ENCODE results near the gene POU2F1. TPM values are rescaled to one million over a fixed set of nuclear protein-coding genes. Genes with fewer than 3 reads are reported as not detected.

POU2F1 gene
- total and polyA plus RNA-seq, 2 donors (not counting 1 experiment from before 2014, with no cell fraction given): 5.2 to 48.8 TPM

DNA sequence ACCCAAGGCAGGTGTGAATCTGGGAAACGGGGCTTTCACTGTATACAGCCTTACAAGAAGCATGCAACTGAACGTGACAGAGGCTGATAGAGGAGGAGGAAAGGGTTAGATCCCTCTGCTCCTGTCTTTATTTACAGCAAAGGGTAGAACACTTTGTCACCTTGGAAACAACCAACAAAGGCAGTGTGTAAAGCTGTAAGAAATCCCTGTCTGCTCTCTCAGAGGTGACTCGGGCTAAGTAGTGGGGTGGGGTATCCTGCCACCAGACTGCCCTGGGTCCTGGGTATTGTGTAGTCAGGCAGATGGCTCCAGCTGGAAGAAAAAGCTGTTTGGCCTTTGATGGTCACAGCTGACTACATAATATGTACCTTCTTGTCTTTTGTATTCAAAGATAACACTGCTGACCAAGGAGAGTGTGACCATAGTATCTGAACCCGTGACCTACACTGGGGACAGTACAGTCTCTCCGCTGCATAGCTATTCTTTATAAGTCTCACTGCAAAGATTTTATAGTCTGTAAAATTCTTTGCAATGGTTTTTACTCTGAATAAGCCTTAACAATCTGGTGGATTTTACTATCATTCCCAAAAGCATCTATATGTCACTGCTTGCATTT, 22.1 kb upstream of the POU2F1 start:
- no peak for ATAC-seq (ENCODE audit: low read depth)
- Mint-ChIP-seq H3K27ac (no peak overlapping the region), H3K4me3 (no peak overlapping the region), H3K27me3 (no peaks in the 10 kb centered on the region), H3K9me3 (ENCODE audit: insufficient read depth) (no peaks in the 10 kb centered on the region), H3K4me1 (no peaks in the 10 kb centered on the region)
- Histone ChIP-seq H2AFZ (ENCODE audit: insufficient read depth, low read depth, low read length, poor library complexity, severe bottlenecking) (no peak overlapping the region), H3K4me2 (replicated peaks; ENCODE audit: low read depth, low read length, poor library complexity, severe bottlenecking) (no peak overlapping the region), H3K79me2 (ENCODE audit: control insufficient read depth, insufficient read depth, low read length) (no peaks in the 10 kb centered on the region), H3K9ac (ENCODE audit: low read length) (no peak overlapping the region), H4K20me1 (ENCODE audit: control insufficient read depth, insufficient read depth, low read length, poor library complexity, severe bottlenecking) (no peaks in the 10 kb centered on the region), H3K27me3 (replicated peaks in 1 of 4; ENCODE audit: control extremely low read depth in 1 of 4, control insufficient read depth in 3 of 4, insufficient read depth in 4 of 4, low read length in 3 of 4) (no peaks in the 10 kb centered on the region), H3K9me3 (ENCODE audit: control extremely low read depth in 1 of 3, control insufficient read depth in 2 of 3, insufficient read depth in 1 of 3, low read length in 2 of 3) (no peaks in the 10 kb centered on the region), H3K4me3 (ENCODE audit: control extremely low read depth in 1 of 5, extremely low read depth in 1 of 5, insufficient read depth in 1 of 5, low read depth in 2 of 5, low read length in 4 of 5) (no peak overlapping the region), H3K27ac (ENCODE audit: low read length in 2 of 2) (no peak overlapping the region), H3K4me1 (ENCODE audit: control insufficient read depth in 2 of 2, insufficient read depth in 2 of 2, low read length in 2 of 2) (no peaks in the 10 kb centered on the region), H3K36me3 (replicated peaks in 1 of 2; ENCODE audit: control extremely low read depth in 1 of 2, control insufficient read depth in 1 of 2, extremely low read depth in 1 of 2, insufficient read depth in 2 of 2, low read length in 1 of 2) (no peaks in the 10 kb centered on the region)
- CTCF ChIA-PET: interaction anchor here (0.6 kb wide), 1 partner anchor 32 kb away, joined by 5 read pairs; no protein-coding TSS in a partner anchor
- intact Hi-C loops (cut with micrococcal nuclease): no loop called here
- POLR2A ChIA-PET: no interaction called here
- TF ChIP-seq EZH2 (IDR thresholded peaks at IDR 0.05; ENCODE audit: borderline replicate concordance, insufficient read depth, low read depth, low read length, poor library complexity, severe bottlenecking): no peak
- TF ChIP-seq, protein P1, sequence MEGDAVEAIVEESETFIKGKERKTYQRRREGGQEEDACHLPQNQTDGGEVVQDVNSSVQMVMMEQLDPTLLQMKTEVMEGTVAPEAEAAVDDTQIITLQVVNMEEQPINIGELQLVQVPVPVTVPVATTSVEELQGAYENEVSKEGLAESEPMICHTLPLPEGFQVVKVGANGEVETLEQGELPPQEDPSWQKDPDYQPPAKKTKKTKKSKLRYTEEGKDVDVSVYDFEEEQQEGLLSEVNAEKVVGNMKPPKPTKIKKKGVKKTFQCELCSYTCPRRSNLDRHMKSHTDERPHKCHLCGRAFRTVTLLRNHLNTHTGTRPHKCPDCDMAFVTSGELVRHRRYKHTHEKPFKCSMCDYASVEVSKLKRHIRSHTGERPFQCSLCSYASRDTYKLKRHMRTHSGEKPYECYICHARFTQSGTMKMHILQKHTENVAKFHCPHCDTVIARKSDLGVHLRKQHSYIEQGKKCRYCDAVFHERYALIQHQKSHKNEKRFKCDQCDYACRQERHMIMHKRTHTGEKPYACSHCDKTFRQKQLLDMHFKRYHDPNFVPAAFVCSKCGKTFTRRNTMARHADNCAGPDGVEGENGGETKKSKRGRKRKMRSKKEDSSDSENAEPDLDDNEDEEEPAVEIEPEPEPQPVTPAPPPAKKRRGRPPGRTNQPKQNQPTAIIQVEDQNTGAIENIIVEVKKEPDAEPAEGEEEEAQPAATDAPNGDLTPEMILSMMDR (IDR thresholded peaks at IDR 0.05): no peak
- DNase-seq: no peak
- WGBS (ENCODE audit: insufficient coverage): 100% methylated on average over 2 of the region's 5 CpGs

DNA sequence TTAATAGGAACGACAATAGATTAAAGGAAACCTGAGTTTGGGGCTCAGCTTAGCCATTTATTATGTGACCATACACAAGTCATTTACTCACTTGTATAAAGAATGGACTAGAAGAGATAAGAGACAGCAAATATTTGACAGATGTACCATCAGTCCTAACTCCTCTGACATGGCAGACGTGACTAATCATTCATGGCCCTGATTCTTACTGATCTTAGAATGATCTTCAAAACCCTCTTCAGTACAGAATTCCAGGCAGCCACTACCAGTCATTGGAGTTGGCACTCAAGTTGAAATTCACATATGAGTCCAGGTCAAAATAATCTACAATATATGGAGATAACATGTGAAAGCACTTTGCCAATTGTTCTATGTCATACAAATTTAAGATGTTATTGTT, 21.0 kb upstream of the POU2F1 start:
- Histone ChIP-seq H3K27me3 (replicated peaks in 1 of 4; ENCODE audit: control extremely low read depth in 1 of 4, control insufficient read depth in 3 of 4, insufficient read depth in 4 of 4, low read length in 3 of 4) (no peaks in the 10 kb centered on the region), H2AFZ (ENCODE audit: insufficient read depth, low read depth, low read length, poor library complexity, severe bottlenecking) (no peak overlapping the region), H3K9me3 (ENCODE audit: control extremely low read depth in 1 of 3, control insufficient read depth in 2 of 3, insufficient read depth in 1 of 3, low read length in 2 of 3) (peaks cover 0 to 9% (median 0%) of the 10 kb centered on the region in 3 donors), H3K36me3 (replicated peaks in 1 of 2; ENCODE audit: control extremely low read depth in 1 of 2, control insufficient read depth in 1 of 2, extremely low read depth in 1 of 2, insufficient read depth in 2 of 2, low read length in 1 of 2) (no peaks in the 10 kb centered on the region), H3K79me2 (ENCODE audit: control insufficient read depth, insufficient read depth, low read length) (no peaks in the 10 kb centered on the region), H3K4me3 (ENCODE audit: control extremely low read depth in 1 of 5, extremely low read depth in 1 of 5, insufficient read depth in 1 of 5, low read depth in 2 of 5, low read length in 4 of 5) (no peak overlapping the region), H4K20me1 (ENCODE audit: control insufficient read depth, insufficient read depth, low read length, poor library complexity, severe bottlenecking) (no peaks in the 10 kb centered on the region), H3K27ac (ENCODE audit: low read length in 2 of 2) (no peak overlapping the region), H3K4me2 (replicated peaks; ENCODE audit: low read depth, low read length, poor library complexity, severe bottlenecking) (no peak overlapping the region), H3K9ac (ENCODE audit: low read length) (no peak overlapping the region), H3K4me1 (ENCODE audit: control insufficient read depth in 2 of 2, insufficient read depth in 2 of 2, low read length in 2 of 2) (no peaks in the 10 kb centered on the region)
- DNase-seq (no peak), ATAC-seq (ENCODE audit: low read depth) (no peak)
- TF ChIP-seq, protein P1 (IDR thresholded peaks at IDR 0.05): no peak
- no peak for TF ChIP-seq EZH2 (IDR thresholded peaks at IDR 0.05; ENCODE audit: borderline replicate concordance, insufficient read depth, low read depth, low read length, poor library complexity, severe bottlenecking)
- no peaks in the 10 kb centered on the region for H3K27me3 Mint-ChIP-seq
- WGBS (ENCODE audit: insufficient coverage): no CpG with 5 or more reads among the region's 2 CpGs
- no peak overlapping the region for H3K4me3 Mint-ChIP-seq
- H3K27ac Mint-ChIP-seq: no peak overlapping the region
- POLR2A ChIA-PET: no interaction called here
- no peaks in the 10 kb centered on the region for H3K9me3 Mint-ChIP-seq (ENCODE audit: insufficient read depth)
- CTCF ChIA-PET: no interaction called here
- intact Hi-C loops (cut with micrococcal nuclease): no loop called here
- no peaks in the 10 kb centered on the region for H3K4me1 Mint-ChIP-seq
